IMR-90 (cell line): ENCODE results near the gene C17orf107. TPM values are rescaled to one million over a fixed set of nuclear protein-coding genes. Genes with fewer than 3 reads are reported as not detected.

Experiments used
- ATAC-seq: fragments of 200-7000 bp; cut with Tn5 transposase; 2 replicates; pipeline ENCODE4 v1.9.1; 2020; ENCODE audit warnings: low read depth, mild to moderate bottlenecking, moderate library complexity
- BruUV-seq: library from RNA; stranded (reverse); fragments of 400-500 nt; replicated peaks from 2 replicates; lab custom pipeline; 2021; lab: Mats Ljungman, UMichigan
- CTCF ChIA-PET: fragments of 300-600 bp; formaldehyde crosslinking; extraction: SDS; loops from one replicate; lab custom pipeline; 2021; ENCODE audit warnings: antibody characterized with exemption; lab: Yijun Ruan, JAX
- POLR2A ChIA-PET: fragments of 300-600 bp; sonication (Branson Sonifier 250); formaldehyde crosslinking; loops from one replicate; lab custom pipeline; 2022; ENCODE audit warnings: antibody characterized with exemption; ENCODE audit not compliant: unreplicated experiment; lab: Charles Lee
- DNase-seq: peaks from one replicate; pipeline ENCODE4 v3.0.0; 2013
- H2AFZ ChIP-seq: replicated peaks from 2 replicates; pipeline ENCODE3; 2013; ENCODE audit warnings: low read length, mild to moderate bottlenecking; ENCODE audit not compliant: poor library complexity
- H2AK5ac ChIP-seq: 2 replicates; pipeline ENCODE4 v1.6.1; 2013; ENCODE audit warnings: low read depth, low read length, inconsistent platforms
- H2AK9ac ChIP-seq: replicated peaks from 2 replicates; pipeline ENCODE3; 2013; ENCODE audit warnings: mild to moderate bottlenecking, low read depth, low read length, moderate library complexity; ENCODE audit not compliant: poor library complexity
- H2BK120ac ChIP-seq: 2 replicates; pipeline ENCODE4 v1.6.1; 2013; ENCODE audit warnings: low read depth, low read length, inconsistent platforms
- H2BK15ac ChIP-seq: 3 replicates; pipeline ENCODE4 v1.6.1; 2013; ENCODE audit warnings: low read depth, low read length, inconsistent platforms
- H2BK20ac ChIP-seq: 2 replicates; pipeline ENCODE4 v1.6.1; 2013; ENCODE audit warnings: low read depth, mild to moderate bottlenecking, inconsistent platforms, low read length, moderate library complexity
- H2BK5ac ChIP-seq: 2 replicates; pipeline ENCODE4 v1.6.1; 2013; ENCODE audit warnings: mild to moderate bottlenecking, low read depth, low read length, inconsistent platforms; ENCODE audit not compliant: poor library complexity, severe bottlenecking
- H3K14ac ChIP-seq: replicated peaks from 2 replicates; pipeline ENCODE4 v1.6.1; 2013; ENCODE audit warnings: low read depth, low read length, inconsistent platforms
- H3K18ac ChIP-seq: 2 replicates; pipeline ENCODE4 v1.6.1; 2013; ENCODE audit warnings: low read depth, low read length, control low read depth
- H3K23ac ChIP-seq: 2 replicates; pipeline ENCODE4 v1.6.1; 2013; ENCODE audit warnings: low read depth, low read length, inconsistent platforms
- H3K27ac ChIP-seq: 2 replicates; pipeline ENCODE4 v1.5.1; 2013; ENCODE audit warnings: mild to moderate bottlenecking, control low read depth, low read length; ENCODE audit not compliant: insufficient read depth
- H3K27me3 ChIP-seq: 2 replicates; pipeline ENCODE4 v1.6.1; 2013; ENCODE audit warnings: low read length; ENCODE audit not compliant: control insufficient read depth, insufficient read depth
- H3K36me3 ChIP-seq: 2 replicates; pipeline ENCODE4 v1.6.1; 2013; ENCODE audit warnings: low read length, mixed read lengths; ENCODE audit not compliant: control insufficient read depth, insufficient read depth
- H3K4ac ChIP-seq: 2 replicates; pipeline ENCODE4 v1.6.1; 2013; ENCODE audit warnings: low read depth, low read length, inconsistent platforms
- H3K4me1 ChIP-seq: 2 replicates; pipeline ENCODE4 v1.6.1; 2013; ENCODE audit warnings: low read length, mixed read lengths; ENCODE audit not compliant: control insufficient read depth, insufficient read depth
- H3K4me2 ChIP-seq: 2 replicates; pipeline ENCODE4 v1.6.1; 2013; ENCODE audit warnings: low read depth, mild to moderate bottlenecking, control low read depth, low read length, moderate library complexity
- H3K4me3 ChIP-seq: 2 replicates; pipeline ENCODE4 v1.5.1; 2013; ENCODE audit warnings: low read depth, mild to moderate bottlenecking, control low read depth, low read length, moderate library complexity; ENCODE audit not compliant: insufficient read depth
- H3K56ac ChIP-seq: 2 replicates; pipeline ENCODE4 v1.6.1; 2013; ENCODE audit warnings: low read length, inconsistent platforms; ENCODE audit not compliant: insufficient read depth; ENCODE audit errors: extremely low read depth
- H3K79me1 ChIP-seq, 2 experiments: 2 replicates each; pipeline ENCODE4 v1.6.1; 2013; ENCODE audit warnings: low read length in 2 of 2, inconsistent platforms in 1 of 2, low read depth in 1 of 2
- H3K9ac ChIP-seq: 2 replicates; pipeline ENCODE4 v1.6.1; 2013; ENCODE audit warnings: low read depth, low read length, control low read depth
- H3K9me1 ChIP-seq: 2 replicates; pipeline ENCODE4 v1.6.1; 2013; ENCODE audit warnings: low read length, inconsistent platforms; ENCODE audit not compliant: insufficient read depth
- H3K9me3 ChIP-seq: 2 replicates; pipeline ENCODE4 v1.6.1; 2013; ENCODE audit warnings: low read length; ENCODE audit not compliant: control insufficient read depth, insufficient read depth
- H4K20me1 ChIP-seq: 2 replicates; pipeline ENCODE4 v1.6.1; 2013; ENCODE audit warnings: low read length, inconsistent platforms; ENCODE audit not compliant: insufficient read depth
- H4K5ac ChIP-seq: 2 replicates; pipeline ENCODE4 v1.6.1; 2013; ENCODE audit warnings: mild to moderate bottlenecking, low read depth, low read length, control low read depth
- H4K8ac ChIP-seq, 2 experiments: 2 replicates each; pipeline ENCODE4 v1.6.1; 2013; ENCODE audit warnings: low read depth in 2 of 2, low read length in 2 of 2, control low read depth in 1 of 2, inconsistent platforms in 1 of 2
- H4K91ac ChIP-seq: 2 replicates; pipeline ENCODE4 v1.6.1; 2013; ENCODE audit warnings: low read depth, low read length, inconsistent platforms; ENCODE audit not compliant: insufficient read depth
- BHLHE40 ChIP-seq: fragments of 150-350 bp; IDR thresholded peaks from 2 replicates; pipeline ENCODE4 v1.6.1; 2016; ENCODE audit warnings: mild to moderate bottlenecking, low read depth, low read length
- CEBPB ChIP-seq: IDR thresholded peaks from 2 replicates; pipeline ENCODE4 v1.6.1; 2012; ENCODE audit warnings: low read depth, low read length, improper control_type of control experiment
- FOS ChIP-seq: fragments of 150-350 bp; IDR thresholded peaks from 2 replicates; pipeline ENCODE4 v1.6.1; 2016; ENCODE audit warnings: low read depth, low read length
- MAFK ChIP-seq: IDR thresholded peaks from 2 replicates; pipeline ENCODE4 v1.6.1; 2012; ENCODE audit warnings: low read depth, low read length, improper control_type of control experiment
- MAZ ChIP-seq: IDR thresholded peaks from 2 replicates; pipeline ENCODE4 v1.6.1; 2012; ENCODE audit warnings: low read depth, mild to moderate bottlenecking, low read length, improper control_type of control experiment, moderate library complexity, borderline replicate concordance
- MXI1 ChIP-seq: IDR thresholded peaks from 2 replicates; pipeline ENCODE4 v1.6.1; 2012; ENCODE audit warnings: low read depth, mild to moderate bottlenecking, low read length, moderate library complexity, borderline replicate concordance
- NFE2L2 ChIP-seq: fragments of 150-350 bp; IDR thresholded peaks from 2 replicates; pipeline ENCODE4 v1.6.1; 2016; ENCODE audit warnings: low read depth, mild to moderate bottlenecking, low read length
- POLR2A ChIP-seq: IDR thresholded peaks from 2 replicates; pipeline ENCODE4 v1.6.1; 2012; ENCODE audit warnings: mild to moderate bottlenecking, low read depth, low read length
- RAD21 ChIP-seq: IDR thresholded peaks from 2 replicates; pipeline ENCODE4 v1.6.1; 2012; ENCODE audit warnings: low read length, improper control_type of control experiment
- WGBS, 2 experiments: methylation state at CpG; one replicate each; pipeline versions ENCODE4 v1.1.5 to v1.1.7; 2013; ENCODE audit warnings: missing lambda C conversion rate in 2 of 2; ENCODE audit not compliant: insufficient read length in 1 of 2; ENCODE audit errors: extremely low coverage in 2 of 2; 5-methylcytosine and 5-hydroxymethylcytosine counted together
- dilution Hi-C: fragments of 300-500 bp; cut with HindIII; formaldehyde crosslinking; loops from one replicate; pipeline ENCODE4 v1.14.3; 2018; ENCODE audit warnings: low sequenced_read_pairs; ENCODE audit not compliant: unreplicated experiment
- in situ Hi-C: fragments of 300-500 bp; cut with MboI; formaldehyde crosslinking; loops from 3 replicates; pipeline ENCODE4 v1.14.3; 2019; ENCODE audit warnings: low sequenced_read_pairs, inconsistent platforms, mixed read lengths
- intact Hi-C: fragments of 100-400 bp; cut with micrococcal nuclease; formaldehyde crosslinking; loops from 2 replicates; pipeline ENCODE4 v1.10.0; 2022
- polyA plus RNA-seq, 3 experiments: library from polyadenylated mRNA; depleted of rRNA; stranded (reverse); fragments of >200 nt; gene quantifications; 2 replicates each; pipeline ENCODE4 v1.2.3, GENCODE V29; 2012; ENCODE audit warnings: low replicate concordance in 1 of 3
- total RNA-seq: library from RNA; depleted of rRNA; stranded (reverse); fragments of >200 nt; gene quantifications from 2 replicates; pipeline ENCODE4 v1.2.3, GENCODE V29; 2012
- TF ChIP-seq, protein P1 (sequence below): fragments of 150-350 bp; IDR thresholded peaks from 2 replicates; pipeline ENCODE4 v1.6.1; 2016; ENCODE audit warnings: low read depth, mild to moderate bottlenecking, low read length, moderate library complexity, borderline replicate concordance
- TF ChIP-seq, protein P2 (sequence below): fragments of 150-350 bp; IDR thresholded peaks from 2 replicates; pipeline ENCODE4 v1.6.1; 2017; ENCODE audit warnings: mild to moderate bottlenecking, antibody characterized with exemption, low read length, low read depth
- TF ChIP-seq, protein P3 (sequence below): conservative IDR thresholded peaks from 2 replicates; pipeline ENCODE4 v1.5.1; 2012; ENCODE audit warnings: mild to moderate bottlenecking, low read depth, low read length, improper control_type of control experiment

The C17orf107 gene
- total and polyA plus RNA-seq, 2 of the 4 experiments (the other 2 are of a cell fraction), result 0.54 to 0.82 TPM

DNA sequence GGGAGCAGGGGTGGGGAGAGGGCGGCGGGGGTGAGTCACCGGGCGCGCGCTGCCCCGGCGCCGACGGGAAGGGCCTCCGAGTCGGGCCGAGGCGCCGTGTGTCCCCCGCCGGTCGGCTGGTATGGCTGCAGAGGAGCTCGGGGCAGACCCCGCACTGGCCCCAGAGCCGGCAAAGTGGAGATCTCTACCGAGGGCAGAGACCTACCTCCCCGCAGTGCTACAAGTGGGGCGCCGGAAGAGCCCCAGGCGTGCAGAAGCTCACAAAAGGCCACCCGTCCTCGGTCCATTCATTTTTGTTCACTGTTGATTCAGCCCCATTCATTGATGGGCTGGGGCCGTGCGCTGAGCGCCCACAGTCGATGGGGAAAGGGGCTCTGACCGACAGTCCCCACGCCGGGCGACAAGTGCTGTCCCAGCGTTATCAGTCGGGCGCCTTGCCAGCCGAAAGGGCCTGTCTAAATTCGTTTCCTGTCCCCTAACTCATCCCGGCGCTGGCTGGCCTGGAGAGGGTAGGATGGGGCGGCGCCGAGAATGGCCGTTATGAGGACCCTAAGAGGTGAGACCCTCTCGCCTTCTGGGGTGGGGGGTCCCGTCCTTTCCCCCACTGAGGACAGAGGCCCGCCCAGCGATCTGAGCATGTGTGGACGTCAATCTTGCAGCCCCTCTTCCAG, 50.9 kb downstream of the C17orf107 start (continued):
- no peak for TF ChIP-seq MXI1

DNA sequence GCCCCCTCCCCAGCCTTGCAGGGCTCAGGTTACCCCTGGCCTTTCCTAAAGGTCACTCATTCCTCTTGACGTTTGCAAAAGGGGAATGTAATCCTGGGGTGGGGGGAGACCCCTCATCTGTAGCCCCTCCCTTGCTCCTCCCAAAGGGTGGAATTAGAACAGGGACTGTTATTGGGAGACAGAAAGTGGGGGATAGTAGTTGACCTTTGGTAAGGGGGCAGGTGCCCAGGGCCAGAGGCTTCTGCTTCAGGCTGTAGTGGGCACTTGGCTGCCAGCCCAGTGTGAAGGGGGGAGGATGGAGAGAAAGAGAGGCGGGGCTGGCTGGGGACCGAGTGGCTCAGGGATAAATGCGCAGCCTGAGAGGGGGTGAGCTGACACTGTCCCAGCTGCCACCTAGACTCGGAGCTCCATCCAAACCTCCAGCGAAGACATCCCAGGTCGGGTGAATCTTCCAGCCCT, 51.4 kb downstream of the C17orf107 start, which contains the start of gene ENO3:
Gene ENO3 (plus strand): TSS at position 374 of the 459 bp plus-strand sequence. CDS start 711 bp downstream, outside the sequence.
- Histone ChIP-seq H3K9ac (peak within 1 kb of the TSS; percentile 60), H4K91ac (peak within 1 kb of the TSS; percentile 94), H4K8ac (peak within 1 kb of the TSS; percentile 95 to 97), H3K9me1 (peaks cover 23% of the 10 kb centered on the region; the same call in 1 of the 2 replicates), H3K4me2 (peak within 1 kb of the TSS; percentile 64), H4K20me1 (peaks cover 27% of the 10 kb centered on the region), H2BK5ac (peak within 1 kb of the TSS; percentile 57), H3K27me3 (no peaks in the 10 kb centered on the region), H2BK15ac (peak within 1 kb of the TSS; percentile 74; the same call in 1 of the 3 replicates), H3K79me1 (peaks cover 12 to 27% of the 10 kb centered on the region in 2 experiments; a peak in 3 of 4 replicates), H4K5ac (peak within 1 kb of the TSS; percentile 77), H3K56ac (peak within 1 kb of the TSS; percentile 84), H3K36me3 (peaks cover 10% of the 10 kb centered on the region), H2AFZ (peak within 1 kb of the TSS; percentile 92), H3K4me3 (peak within 1 kb of the TSS; percentile 30), H2BK20ac (peak within 1 kb of the TSS; percentile 61), H2AK5ac (peak within 1 kb of the TSS; percentile 97), H2AK9ac (peak within 1 kb of the TSS; percentile 98), H3K9me3 (no peaks in the 10 kb centered on the region), H3K27ac (peak within 1 kb of the TSS; percentile 80), H3K14ac (peak within 1 kb of the TSS; percentile 92), H3K18ac (peak within 1 kb of the TSS; percentile 8), H3K23ac (peak within 1 kb of the TSS; percentile 91), H3K4me1 (peaks cover 30% of the 10 kb centered on the region), H2BK120ac (peak within 1 kb of the TSS; percentile 89), H3K4ac (peak within 1 kb of the TSS; percentile 99)
- ChIA-PET POLR2A (interaction anchor here (0.8 to 1.3 kb wide), 2 partner anchors 16 to 117 kb away, joined by 4 to 8 read pairs; no protein-coding TSS in a partner anchor), CTCF (no interaction called here)
- no peak for DNase-seq
- no TSS peak for BruUV-seq
- in situ Hi-C loops, result no loop called here
- no peak for ATAC-seq
- dilution Hi-C loops, result no loop called here
- intact Hi-C loops, result no loop called here
- WGBS, 2 experiments, result no CpG with 5 or more reads among the region's 7 CpGs
- TF ChIP-seq BHLHE40 (no peak), MAFK (no peak), MAZ (no peak), POLR2A (no peak), CEBPB (no peak), NFE2L2 (no peak), RAD21 (no peak), FOS (no peak), MXI1 (no peak)
- TF ChIP-seq, protein P1, sequence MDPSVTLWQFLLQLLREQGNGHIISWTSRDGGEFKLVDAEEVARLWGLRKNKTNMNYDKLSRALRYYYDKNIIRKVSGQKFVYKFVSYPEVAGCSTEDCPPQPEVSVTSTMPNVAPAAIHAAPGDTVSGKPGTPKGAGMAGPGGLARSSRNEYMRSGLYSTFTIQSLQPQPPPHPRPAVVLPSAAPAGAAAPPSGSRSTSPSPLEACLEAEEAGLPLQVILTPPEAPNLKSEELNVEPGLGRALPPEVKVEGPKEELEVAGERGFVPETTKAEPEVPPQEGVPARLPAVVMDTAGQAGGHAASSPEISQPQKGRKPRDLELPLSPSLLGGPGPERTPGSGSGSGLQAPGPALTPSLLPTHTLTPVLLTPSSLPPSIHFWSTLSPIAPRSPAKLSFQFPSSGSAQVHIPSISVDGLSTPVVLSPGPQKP, result no peak
- TF ChIP-seq, protein P2, sequence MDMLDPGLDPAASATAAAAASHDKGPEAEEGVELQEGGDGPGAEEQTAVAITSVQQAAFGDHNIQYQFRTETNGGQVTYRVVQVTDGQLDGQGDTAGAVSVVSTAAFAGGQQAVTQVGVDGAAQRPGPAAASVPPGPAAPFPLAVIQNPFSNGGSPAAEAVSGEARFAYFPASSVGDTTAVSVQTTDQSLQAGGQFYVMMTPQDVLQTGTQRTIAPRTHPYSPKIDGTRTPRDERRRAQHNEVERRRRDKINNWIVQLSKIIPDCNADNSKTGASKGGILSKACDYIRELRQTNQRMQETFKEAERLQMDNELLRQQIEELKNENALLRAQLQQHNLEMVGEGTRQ, result no peak
- TF ChIP-seq, protein P3, sequence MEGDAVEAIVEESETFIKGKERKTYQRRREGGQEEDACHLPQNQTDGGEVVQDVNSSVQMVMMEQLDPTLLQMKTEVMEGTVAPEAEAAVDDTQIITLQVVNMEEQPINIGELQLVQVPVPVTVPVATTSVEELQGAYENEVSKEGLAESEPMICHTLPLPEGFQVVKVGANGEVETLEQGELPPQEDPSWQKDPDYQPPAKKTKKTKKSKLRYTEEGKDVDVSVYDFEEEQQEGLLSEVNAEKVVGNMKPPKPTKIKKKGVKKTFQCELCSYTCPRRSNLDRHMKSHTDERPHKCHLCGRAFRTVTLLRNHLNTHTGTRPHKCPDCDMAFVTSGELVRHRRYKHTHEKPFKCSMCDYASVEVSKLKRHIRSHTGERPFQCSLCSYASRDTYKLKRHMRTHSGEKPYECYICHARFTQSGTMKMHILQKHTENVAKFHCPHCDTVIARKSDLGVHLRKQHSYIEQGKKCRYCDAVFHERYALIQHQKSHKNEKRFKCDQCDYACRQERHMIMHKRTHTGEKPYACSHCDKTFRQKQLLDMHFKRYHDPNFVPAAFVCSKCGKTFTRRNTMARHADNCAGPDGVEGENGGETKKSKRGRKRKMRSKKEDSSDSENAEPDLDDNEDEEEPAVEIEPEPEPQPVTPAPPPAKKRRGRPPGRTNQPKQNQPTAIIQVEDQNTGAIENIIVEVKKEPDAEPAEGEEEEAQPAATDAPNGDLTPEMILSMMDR, result no peak
